HepG2 (cell line): ENCODE results near the gene PAIP2. TPM values are rescaled to one million over a fixed set of nuclear protein-coding genes. Genes with fewer than 3 reads are reported as not detected.
A peak's percentile ranks its signal among the peaks of the same experiment; 100 is the strongest.

Experiments
- GATA4 ChIP-seq: sonication (generic); IDR thresholded peaks from 2 replicates; pipeline ENCODE4 v1.6.1; 2016; ENCODE audit warnings: antibody characterized with exemption, low read depth, borderline replicate concordance
- HHEX ChIP-seq: IDR thresholded peaks from 2 replicates; pipeline ENCODE4 v1.6.1; 2016; ENCODE audit warnings: control low read depth
- HMGXB4 ChIP-seq, 2 experiments: sonication (generic) in 1 of 2; formaldehyde crosslinking in 1 of 2; IDR thresholded peaks; 2 replicates each; pipeline versions ENCODE4 v1.4.0 to v1.6.1; 2018 to 2020; ENCODE audit warnings: missing genetic modification reagents in 2 of 2, borderline replicate concordance in 1 of 2, low read depth in 1 of 2, mild to moderate bottlenecking in 1 of 2, missing biosample characterization in 1 of 2
- KDM4B ChIP-seq: sonication (generic); formaldehyde crosslinking; IDR thresholded peaks from 2 replicates; pipeline ENCODE4 v1.4.0; 2020; ENCODE audit warnings: missing genetic modification reagents
- POLR2G ChIP-seq: fragments of 200-400 bp; formaldehyde crosslinking; IDR thresholded peaks from 2 replicates; pipeline ENCODE4 v1.6.1; 2018; ENCODE audit warnings: mild to moderate bottlenecking, low read depth, low read length, moderate library complexity
- PRPF4 ChIP-seq: fragments of 200-400 bp; formaldehyde crosslinking; IDR thresholded peaks from 2 replicates; pipeline ENCODE4 v1.6.1; 2016; ENCODE audit warnings: low read length, low read depth; ENCODE audit not compliant: poor library complexity, severe bottlenecking
- RERE ChIP-seq: IDR thresholded peaks from 2 replicates; pipeline ENCODE4 v1.6.1; 2016; ENCODE audit warnings: low read depth, missing genetic modification reagents, missing compliant biosample characterization
- SKI ChIP-seq: fragments of 450-650 bp; IDR thresholded peaks from one replicate; pipeline ENCODE4 v1.6.1; 2018; ENCODE audit warnings: mild to moderate bottlenecking; ENCODE audit not compliant: partially characterized antibody
- ZMYM4 ChIP-seq: sonication (generic); formaldehyde crosslinking; IDR thresholded peaks from 2 replicates; pipeline ENCODE4 v1.8.1; 2023; ENCODE audit warnings: mild to moderate bottlenecking, missing genetic modification reagents
- ZNF121 ChIP-seq: sonication (generic); formaldehyde crosslinking; IDR thresholded peaks from 2 replicates; pipeline ENCODE4 v1.5.0; 2020; ENCODE audit warnings: mild to moderate bottlenecking, missing genetic modification reagents
- ZNF382 ChIP-seq: sonication (generic); formaldehyde crosslinking; IDR thresholded peaks from 2 replicates; pipeline ENCODE4 v1.5.0; 2020; ENCODE audit warnings: missing genetic modification reagents, mild to moderate bottlenecking, borderline replicate concordance
- ZNF550 ChIP-seq: sonication (generic); formaldehyde crosslinking; IDR thresholded peaks from 2 replicates; pipeline ENCODE4 v1.4.0; 2020; ENCODE audit warnings: mild to moderate bottlenecking, missing genetic modification reagents, borderline replicate concordance
- ZNF589 ChIP-seq: sonication (generic); formaldehyde crosslinking; conservative IDR thresholded peaks from 2 replicates; pipeline ENCODE4 v1.8.0; 2022; ENCODE audit warnings: mild to moderate bottlenecking, moderate library complexity, missing genetic modification reagents
- ZNF709 ChIP-seq: sonication (generic); formaldehyde crosslinking; IDR thresholded peaks from 2 replicates; pipeline ENCODE4 v1.5.0; 2020; ENCODE audit warnings: mild to moderate bottlenecking, missing genetic modification reagents
- ZSCAN25 ChIP-seq: sonication (generic); formaldehyde crosslinking; IDR thresholded peaks from 2 replicates; pipeline ENCODE4 v1.8.0; 2022; ENCODE audit warnings: mild to moderate bottlenecking, missing genetic modification reagents
- polyA plus RNA-seq, 8 experiments: library from polyadenylated mRNA; depleted of rRNA in 3 of 8; stranded (reverse) in 7 of 8; unstranded in 1 of 8; fragments of >200 nt; fragmentation: Illumina TruSeq in 4 of 8; extraction: Trizol in 4 of 8; gene quantifications; 2 replicates each; pipeline versions ENCODE4 v1.2.1 to v1.2.3, GENCODE V29; 2011 to 2016; ENCODE audit warnings: low read depth in 4 of 8, missing spikeins in 1 of 8, mixed read lengths in 1 of 8; ENCODE audit not compliant: insufficient read depth in 1 of 8
- total RNA-seq, 5 experiments: library from RNA; depleted of rRNA; stranded (reverse); fragments of >200 nt; fragmentation: Illumina TruSeq; extraction: Trizol; gene quantifications; 2 replicates each; pipeline ENCODE4 v1.2.3, GENCODE V29; 2016; ENCODE audit warnings: low read depth in 1 of 5
- TF ChIP-seq, protein P1 (sequence below): sonication (generic); formaldehyde crosslinking; IDR thresholded peaks from 2 replicates; pipeline ENCODE4 v1.8.1; 2023; ENCODE audit warnings: mild to moderate bottlenecking, missing genetic modification reagents
- TF ChIP-seq, protein P2 (sequence below): sonication (generic); formaldehyde crosslinking; IDR thresholded peaks from 2 replicates; pipeline ENCODE4 v1.8.0; 2022; ENCODE audit warnings: missing genetic modification reagents, mild to moderate bottlenecking, borderline replicate concordance
- TF ChIP-seq, protein P3 (sequence below): sonication (generic); formaldehyde crosslinking; IDR thresholded peaks from 2 replicates; pipeline ENCODE4 v1.4.0; 2020; ENCODE audit warnings: mild to moderate bottlenecking, missing genetic modification reagents

Gene PAIP2
- total and polyA plus RNA-seq, 2 of the 13 experiments (the other 11 are each of a cell fraction or from before 2014, with no cell fraction given) = 61.5 to 76.3 TPM

- TF ChIP-seq, protein P1, sequence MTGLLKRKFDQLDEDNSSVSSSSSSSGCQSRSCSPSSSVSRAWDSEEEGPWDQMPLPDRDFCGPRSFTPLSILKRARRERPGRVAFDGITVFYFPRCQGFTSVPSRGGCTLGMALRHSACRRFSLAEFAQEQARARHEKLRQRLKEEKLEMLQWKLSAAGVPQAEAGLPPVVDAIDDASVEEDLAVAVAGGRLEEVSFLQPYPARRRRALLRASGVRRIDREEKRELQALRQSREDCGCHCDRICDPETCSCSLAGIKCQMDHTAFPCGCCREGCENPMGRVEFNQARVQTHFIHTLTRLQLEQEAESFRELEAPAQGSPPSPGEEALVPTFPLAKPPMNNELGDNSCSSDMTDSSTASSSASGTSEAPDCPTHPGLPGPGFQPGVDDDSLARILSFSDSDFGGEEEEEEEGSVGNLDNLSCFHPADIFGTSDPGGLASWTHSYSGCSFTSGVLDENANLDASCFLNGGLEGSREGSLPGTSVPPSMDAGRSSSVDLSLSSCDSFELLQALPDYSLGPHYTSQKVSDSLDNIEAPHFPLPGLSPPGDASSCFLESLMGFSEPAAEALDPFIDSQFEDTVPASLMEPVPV = peak; percentile 85
- TF ChIP-seq HHEX (CRISPR knock-in tag) = no peak
- TF ChIP-seq ZNF382 (CRISPR knock-in tag) = no peak
- TF ChIP-seq, protein P2, sequence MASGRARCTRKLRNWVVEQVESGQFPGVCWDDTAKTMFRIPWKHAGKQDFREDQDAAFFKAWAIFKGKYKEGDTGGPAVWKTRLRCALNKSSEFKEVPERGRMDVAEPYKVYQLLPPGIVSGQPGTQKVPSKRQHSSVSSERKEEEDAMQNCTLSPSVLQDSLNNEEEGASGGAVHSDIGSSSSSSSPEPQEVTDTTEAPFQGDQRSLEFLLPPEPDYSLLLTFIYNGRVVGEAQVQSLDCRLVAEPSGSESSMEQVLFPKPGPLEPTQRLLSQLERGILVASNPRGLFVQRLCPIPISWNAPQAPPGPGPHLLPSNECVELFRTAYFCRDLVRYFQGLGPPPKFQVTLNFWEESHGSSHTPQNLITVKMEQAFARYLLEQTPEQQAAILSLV = peak; percentile 79; the same call in 1 of the 2 replicates
- TF ChIP-seq ZNF589 (CRISPR knock-in tag) = peak; percentile 78; the same call in 1 of the 2 replicates
- 0 out of 2 replicates have a peak, but pooled peaks have one; percentile 37 for TF ChIP-seq GATA4
- TF ChIP-seq PRPF4 = no peak
- TF ChIP-seq, protein P3, sequence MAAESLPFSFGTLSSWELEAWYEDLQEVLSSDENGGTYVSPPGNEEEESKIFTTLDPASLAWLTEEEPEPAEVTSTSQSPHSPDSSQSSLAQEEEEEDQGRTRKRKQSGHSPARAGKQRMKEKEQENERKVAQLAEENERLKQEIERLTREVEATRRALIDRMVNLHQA = no peak
- peak; percentile 84 for TF ChIP-seq KDM4B (CRISPR knock-in tag)
- TF ChIP-seq ZNF709 (CRISPR knock-in tag) = 0 out of 2 replicates have a peak, but pooled peaks have one; percentile 29
- TF ChIP-seq ZSCAN25 = no peak; the same call in 1 of the 2 replicates
- TF ChIP-seq RERE = no peak
- peak; percentile 88 to 95 for TF ChIP-seq HMGXB4 (CRISPR knock-in tag; IDR thresholded peaks at IDR 0.05; ENCODE audit: borderline replicate concordance in 1 of 2, low read depth in 1 of 2)
- peak; percentile 61; the same call in 1 of the 2 replicates for TF ChIP-seq ZMYM4 (CRISPR knock-in tag)
- TF ChIP-seq POLR2G = peak; percentile 91
- no peak for TF ChIP-seq SKI
- TF ChIP-seq ZNF121 = no peak; the same call in 1 of the 2 replicates
- TF ChIP-seq ZNF550 (CRISPR knock-in tag) = no peak
Observed at GRCh38 chr5:139341689-139342422, at the start of gene PAIP2 (continued).
